ENCODE data around the gene AFP.

Gene AFP

DNA sequence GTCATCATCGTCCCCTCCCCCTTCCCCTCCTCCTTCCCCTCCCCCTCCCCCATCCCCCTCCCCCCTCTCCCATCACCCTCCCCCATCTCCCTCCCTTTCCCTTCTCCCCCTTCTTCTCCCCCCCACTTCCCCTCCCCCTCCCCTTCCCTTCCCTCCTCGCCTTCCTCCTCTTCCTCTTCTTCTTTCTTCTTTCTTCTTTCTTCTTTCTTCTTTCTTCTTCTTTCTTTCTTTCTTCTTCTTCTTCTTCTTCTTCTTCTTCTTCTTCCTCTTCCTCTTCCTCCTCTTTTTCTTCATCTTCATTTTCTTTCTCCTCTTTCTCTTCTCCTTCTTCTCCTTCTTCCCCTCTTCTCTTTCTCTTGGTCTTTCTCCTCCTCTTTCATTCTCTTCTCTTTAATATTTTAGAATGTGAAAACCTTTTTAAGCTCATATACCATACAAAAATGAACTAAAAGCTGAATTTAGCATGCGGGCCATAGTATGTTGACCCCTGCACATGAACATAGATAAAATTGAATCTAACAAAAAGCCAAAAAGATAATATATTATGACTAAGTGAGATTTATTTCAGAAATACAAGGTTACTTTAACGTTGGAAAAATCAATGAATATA, 25.0 kb downstream of the AFP start:
- DNase-seq (ENCODE audit: low spot score), result no peak

DNA sequence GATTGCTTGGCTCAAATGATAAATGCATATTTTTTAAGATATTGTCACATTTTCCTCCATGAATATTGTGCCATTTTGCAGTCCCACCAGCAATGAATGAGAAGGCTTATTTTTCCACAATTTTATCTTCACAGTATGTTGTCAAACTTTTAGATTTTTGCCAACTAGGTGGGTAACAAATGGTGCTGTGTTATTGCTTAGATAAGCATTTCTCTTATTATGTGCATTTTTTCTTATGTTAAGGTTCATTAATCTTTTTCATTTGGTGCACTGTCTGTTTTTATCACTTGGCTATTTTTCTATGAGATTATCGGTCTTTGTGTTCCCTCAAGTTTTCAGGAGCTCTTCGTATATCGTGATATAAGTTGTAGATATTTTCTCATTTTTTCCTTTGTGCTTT, 32.1 kb downstream of the AFP start:
- DNase-seq (ENCODE audit: low spot score), result no peak

DNA sequence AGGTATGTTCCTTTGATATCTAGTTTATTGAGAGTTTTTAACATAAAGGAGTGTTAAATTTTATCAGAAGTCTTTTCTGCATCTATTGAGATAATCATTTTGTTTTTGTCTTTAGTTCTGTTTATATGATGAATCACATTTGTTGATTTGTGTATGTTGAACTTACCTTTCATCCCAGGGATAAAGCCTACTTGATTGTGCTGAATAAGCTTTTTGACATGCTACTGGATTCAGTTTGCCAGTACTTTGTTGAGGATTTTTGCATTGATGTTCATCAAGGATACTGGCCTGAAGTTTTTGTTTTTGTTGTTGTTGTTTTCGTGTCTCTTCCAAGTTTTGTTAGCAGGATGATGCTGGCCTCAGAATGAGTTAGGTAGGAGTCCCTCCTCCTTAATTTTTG, 34.7 kb downstream of the AFP start:
- DNase-seq (ENCODE audit: low spot score), result no peak

DNA sequence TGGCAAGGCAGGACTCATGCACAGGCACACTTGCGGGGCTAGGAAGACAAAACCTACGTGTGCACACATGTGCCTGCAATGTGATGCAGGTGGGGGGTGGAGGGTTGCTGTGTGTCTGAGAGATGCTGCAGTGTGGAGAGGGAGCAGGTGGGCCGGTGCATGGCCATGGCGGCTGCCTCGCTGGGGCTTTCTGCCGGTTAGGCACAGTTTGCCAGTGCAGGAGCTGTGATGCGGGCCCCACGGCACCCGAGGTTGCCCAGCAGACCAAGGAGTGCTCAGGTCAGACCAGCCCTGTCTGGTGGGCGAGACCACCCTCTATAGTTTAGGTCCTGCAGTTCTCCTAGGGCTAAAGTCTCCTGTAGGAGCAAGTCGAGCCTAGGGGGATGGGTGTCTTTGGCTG, 41.2 kb downstream of the AFP start:
- no peak for DNase-seq (ENCODE audit: low spot score)

DNA sequence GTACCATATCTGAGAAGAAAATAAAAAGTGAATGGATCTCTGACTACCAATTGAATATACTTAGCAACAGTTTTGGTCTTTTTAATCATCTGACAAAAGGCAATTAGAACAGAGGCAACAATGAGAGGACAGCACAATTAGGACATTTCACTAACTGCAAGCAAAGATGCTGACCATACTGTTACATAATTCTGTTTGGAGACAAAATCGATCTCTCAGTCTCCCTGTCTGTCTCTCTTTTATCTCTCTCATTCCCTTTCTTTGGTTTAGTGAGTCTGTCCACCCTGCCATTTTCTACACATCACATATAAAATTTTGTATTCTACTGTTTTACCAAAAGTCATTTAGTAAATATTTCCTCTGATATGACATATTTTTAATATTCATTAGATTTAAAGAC, 43.3 kb downstream of the AFP start:
- DNase-seq (ENCODE audit: low spot score), result no peak

DNA sequence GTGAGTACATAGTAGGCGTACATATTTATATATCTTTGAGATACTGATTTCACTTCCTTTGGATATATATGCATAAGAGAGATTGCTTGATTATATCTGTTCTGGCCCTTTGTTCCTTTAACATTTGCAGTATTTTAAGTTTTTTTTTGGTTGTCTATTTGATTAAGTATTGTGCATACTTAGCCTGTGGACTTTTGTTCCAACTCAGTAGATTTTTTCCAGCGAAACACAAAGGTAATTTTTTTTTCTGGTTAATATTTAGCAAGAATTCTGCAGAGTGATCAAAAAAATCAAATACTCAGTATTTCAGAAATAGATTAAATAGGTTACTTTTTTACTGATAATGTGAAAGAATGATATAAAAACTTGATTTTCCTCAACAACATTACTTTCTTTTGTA, 45.3 kb downstream of the AFP start, which contains the start of gene AFM:
AFM (plus strand) TSS at position 388 of the 400 bp plus-strand sequence. CDS start 31 bp downstream, outside the sequence.
- DNase-seq (ENCODE audit: low spot score), result no peak

DNA sequence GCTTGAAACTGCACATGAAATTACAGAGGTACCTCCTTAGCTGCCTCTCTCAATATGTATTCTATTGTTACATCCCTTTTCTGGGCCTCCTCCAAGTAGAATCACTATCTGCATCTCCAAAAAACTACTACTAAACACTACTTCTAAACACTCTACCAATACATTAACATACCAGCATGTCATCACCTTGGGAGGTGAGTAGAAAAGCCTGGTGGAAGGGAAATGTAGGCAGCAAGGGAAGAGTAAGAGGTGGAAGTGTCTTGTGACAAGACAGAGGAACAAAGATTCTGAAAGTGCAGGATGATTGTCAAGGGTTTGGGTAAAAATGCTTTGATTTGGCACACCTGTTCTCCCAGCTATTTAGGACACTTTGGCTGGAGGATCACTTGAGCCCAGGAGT, 49.1 kb downstream of the AFP start:
- DNase-seq (ENCODE audit: low spot score), result no peak

DNA sequence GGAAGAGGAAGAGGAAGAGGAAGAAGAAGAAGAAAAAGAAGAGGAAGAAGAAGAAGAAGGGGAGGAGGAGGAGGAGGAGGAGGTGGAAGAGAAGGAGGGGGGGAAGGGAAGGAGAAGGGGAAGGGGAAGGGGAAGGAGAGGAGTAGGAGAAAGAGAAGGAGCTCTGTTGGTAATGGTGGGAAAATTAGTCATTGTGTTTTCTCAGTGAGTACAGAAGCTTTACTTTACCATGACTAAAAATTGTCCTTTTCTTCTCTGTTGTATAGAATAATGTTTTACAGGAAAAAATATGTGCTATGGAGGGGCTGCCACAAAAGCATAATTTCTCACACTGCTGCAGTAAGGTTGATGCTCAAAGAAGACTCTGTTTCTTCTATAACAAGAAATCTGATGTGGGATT, 49.6 kb downstream of the AFP start:
- no peak for DNase-seq (ENCODE audit: low spot score)

DNA sequence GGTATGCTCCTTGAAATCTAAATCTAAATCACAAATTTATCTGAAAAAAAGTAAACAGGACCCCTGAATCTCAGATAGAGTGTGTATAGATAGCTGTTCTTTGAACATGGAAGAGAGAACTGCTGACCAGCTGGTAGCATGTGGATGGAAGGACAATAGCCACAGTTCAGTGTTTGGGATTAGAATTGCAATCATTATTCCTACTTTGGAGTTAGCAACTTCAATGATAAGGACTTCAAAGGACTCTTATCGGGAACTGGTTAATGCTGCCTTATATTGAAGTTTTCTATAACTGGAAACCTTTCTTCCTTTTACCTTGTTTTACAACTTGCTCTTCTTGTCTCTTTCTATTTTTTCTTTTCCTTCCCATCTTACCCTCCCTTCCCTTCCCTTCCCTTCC, 50.5 kb downstream of the AFP start:
- no peak for DNase-seq (ENCODE audit: low spot score)

DNA sequence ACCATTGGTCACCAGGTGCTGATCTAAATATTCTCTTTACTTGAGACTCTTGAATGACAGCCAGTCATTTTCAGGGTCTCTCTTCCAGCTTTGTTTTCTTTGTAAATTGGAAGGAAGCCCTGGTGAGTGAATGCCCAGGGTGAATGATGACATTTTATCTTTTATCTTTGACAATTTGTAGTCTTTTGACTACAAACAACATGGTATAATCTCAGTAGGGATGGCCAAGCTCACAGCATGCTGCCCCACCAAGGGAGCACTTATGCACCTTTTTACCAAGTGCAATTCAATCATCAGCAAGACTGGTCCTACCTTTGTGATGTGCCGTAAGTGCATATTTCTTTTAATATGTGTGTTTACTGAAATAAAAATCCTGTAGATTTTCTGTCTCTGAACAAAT, 51.2 kb downstream of the AFP start:
- no peak for DNase-seq (ENCODE audit: low spot score)

DNA sequence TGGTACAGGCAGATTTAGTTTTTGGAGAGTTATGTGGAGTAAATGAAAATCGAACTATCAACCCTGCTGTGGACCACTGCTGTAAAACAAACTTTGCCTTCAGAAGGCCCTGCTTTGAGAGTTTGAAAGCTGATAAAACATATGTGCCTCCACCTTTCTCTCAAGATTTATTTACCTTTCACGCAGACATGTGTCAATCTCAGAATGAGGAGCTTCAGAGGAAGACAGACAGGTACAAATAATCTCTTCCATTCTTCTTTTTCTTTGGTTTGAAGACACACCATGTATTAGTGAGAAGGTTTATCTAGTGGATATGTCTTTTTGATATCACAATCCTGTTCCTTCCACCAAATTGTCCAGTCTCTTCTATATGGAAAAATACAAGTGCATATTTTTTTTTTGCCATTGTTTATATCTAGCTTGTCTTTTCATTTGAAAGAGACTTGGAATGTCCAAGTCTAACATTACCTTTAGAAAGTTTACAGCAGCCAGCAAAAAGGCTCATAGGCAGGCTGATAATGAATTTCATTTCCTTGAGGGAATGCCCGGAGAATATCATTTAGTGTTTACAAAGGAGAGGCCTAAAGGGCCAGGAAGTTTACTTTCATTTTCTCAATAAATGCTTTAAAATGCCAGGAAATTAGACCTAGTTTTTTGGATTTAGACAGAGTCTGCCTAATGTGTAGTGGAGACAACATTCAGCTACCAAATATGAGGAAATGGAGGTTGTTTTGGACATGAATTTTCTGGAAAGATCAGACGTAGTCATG, 64.2 kb downstream of the AFP start:
- DNase-seq (ENCODE audit: low spot score), result no peak

DNA sequence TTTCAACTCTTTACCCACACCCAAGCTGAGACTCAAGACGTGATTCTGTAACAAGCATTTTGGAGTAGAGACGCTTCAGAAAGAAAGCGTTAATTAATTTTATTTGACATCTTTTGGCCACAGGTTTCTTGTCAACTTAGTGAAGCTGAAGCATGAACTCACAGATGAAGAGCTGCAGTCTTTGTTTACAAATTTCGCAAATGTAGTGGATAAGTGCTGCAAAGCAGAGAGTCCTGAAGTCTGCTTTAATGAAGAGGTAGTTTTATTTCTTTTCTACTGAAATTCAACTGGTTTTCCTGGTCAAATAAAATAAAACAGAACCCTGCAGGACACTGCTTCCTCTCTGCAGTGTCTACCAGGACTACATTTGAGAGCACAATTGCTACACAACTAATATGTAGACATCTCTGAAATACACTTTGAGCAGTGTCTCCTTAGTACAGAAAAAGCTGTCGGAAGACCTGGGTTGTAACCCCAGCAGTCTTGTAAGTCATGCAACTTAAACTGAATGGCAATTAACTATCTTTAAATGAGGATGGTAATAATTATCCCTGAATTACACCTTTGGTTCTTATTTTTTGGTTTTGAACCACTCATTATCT, 65.7 kb downstream of the AFP start:
- DNase-seq (ENCODE audit: low spot score), result no peak

DNA sequence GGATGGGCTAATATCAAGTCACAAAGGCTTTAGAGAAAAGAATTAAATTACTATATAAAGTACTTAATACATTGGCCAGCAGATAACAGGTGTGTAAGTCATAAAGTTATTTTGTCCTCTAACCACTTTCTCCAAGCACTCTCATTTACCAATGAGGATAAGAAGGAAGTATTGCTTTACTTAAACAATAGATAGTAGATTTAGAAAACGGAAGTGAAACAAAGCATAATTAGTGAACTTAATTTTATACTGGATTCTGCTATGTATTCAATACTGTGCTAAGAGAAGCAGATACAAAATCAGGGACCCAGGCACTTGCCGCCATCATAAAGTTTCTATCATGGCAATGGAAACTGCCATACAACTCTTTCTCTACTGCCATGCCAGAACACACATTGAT, 69.5 kb downstream of the AFP start:
- DNase-seq (ENCODE audit: low spot score), result no peak

All from pons (tissue), 1 donor.